Liver (tissue), 9 donors: Measurements from ENCODE around the gene GAB2. TPM values are rescaled to one million over a fixed set of nuclear protein-coding genes. Genes with fewer than 3 reads are reported as not detected.

Experiments used
- DNase-seq: peaks from one replicate; pipeline ENCODE4 v3.0.0-alpha.2; 2017; ENCODE audit warnings: low spot score
- H3K27ac ChIP-seq, 2 donors: one replicate each; pipeline ENCODE4 v1.7.0; 2013; ENCODE audit warnings: inconsistent platforms in 2 of 2, low read length in 2 of 2, control low read depth in 1 of 2, low read depth in 1 of 2, mild to moderate bottlenecking in 1 of 2
- H3K27me3 ChIP-seq, 4 donors: one replicate each; pipeline versions ENCODE4 v1.6.1 to v1.7.0; 2013; ENCODE audit warnings: low read length in 3 of 4, inconsistent platforms in 1 of 4, mild to moderate bottlenecking in 1 of 4, moderate library complexity in 1 of 4; ENCODE audit not compliant: control insufficient read depth in 4 of 4, insufficient read depth in 4 of 4
- H3K36me3 ChIP-seq, 4 donors: one replicate each; pipeline versions ENCODE4 v1.6.1 to v1.7.0; 2013; ENCODE audit warnings: low read length in 3 of 4, mild to moderate bottlenecking in 3 of 4, low read depth in 1 of 4, moderate library complexity in 1 of 4; ENCODE audit not compliant: control insufficient read depth in 4 of 4, insufficient read depth in 3 of 4
- H3K4me1 ChIP-seq, 4 donors: one replicate each; pipeline versions ENCODE4 v1.6.1 to v1.7.0; 2013; ENCODE audit warnings: low read length in 3 of 4, mild to moderate bottlenecking in 3 of 4, moderate library complexity in 1 of 4; ENCODE audit not compliant: control insufficient read depth in 4 of 4, insufficient read depth in 4 of 4
- H3K4me3 ChIP-seq, 3 donors: one replicate each; pipeline versions ENCODE4 v1.6.1 to v1.7.0; 2013; ENCODE audit warnings: low read length in 3 of 3, control low read depth in 1 of 3, low read depth in 1 of 3, mild to moderate bottlenecking in 1 of 3
- H3K9ac ChIP-seq, 2 donors: one replicate each; pipeline ENCODE4 v1.7.0; 2013; ENCODE audit warnings: low read length in 2 of 2, mild to moderate bottlenecking in 2 of 2, moderate library complexity in 2 of 2, control low read depth in 1 of 2, low read depth in 1 of 2
- H3K9me3 ChIP-seq, 4 donors: one replicate each; pipeline versions ENCODE4 v1.6.1 to v1.7.0; 2013; ENCODE audit warnings: low read length in 3 of 4; ENCODE audit not compliant: control insufficient read depth in 4 of 4
- ATF3 ChIP-seq: IDR thresholded peaks from 2 replicates; pipeline ENCODE4 v1.6.1; 2016; ENCODE audit warnings: antibody characterized with exemption
- CTCF ChIP-seq: fragments of 150-350 bp; IDR thresholded peaks from 2 replicates; pipeline ENCODE4 v1.5.1; 2017; ENCODE audit warnings: improper control_type of control experiment, low read depth, low read length; ENCODE audit not compliant: missing input control
- EGR1 ChIP-seq, 2 donors: IDR thresholded peaks; 2 replicates each; pipeline ENCODE4 v1.6.1; 2016 to 2018; ENCODE audit warnings: antibody characterized with exemption in 2 of 2, low read depth in 2 of 2
- FOXA1 ChIP-seq: IDR thresholded peaks from 2 replicates; pipeline ENCODE4 v1.6.1; 2016; ENCODE audit warnings: antibody characterized with exemption
- FOXA2 ChIP-seq: IDR thresholded peaks from 2 replicates; pipeline ENCODE4 v1.6.1; 2016; ENCODE audit warnings: antibody characterized with exemption
- GABPA ChIP-seq, 2 donors: IDR thresholded peaks in 1 of 2; conservative IDR thresholded peaks in 1 of 2; 2 replicates each; pipeline ENCODE4 v1.6.1; 2016; ENCODE audit warnings: antibody characterized with exemption in 2 of 2, mild to moderate bottlenecking in 1 of 2, moderate library complexity in 1 of 2
- HNF4A ChIP-seq, 2 donors: conservative IDR thresholded peaks; 2 replicates each; pipeline ENCODE4 v1.6.1; 2016; ENCODE audit warnings: antibody characterized with exemption in 2 of 2, mild to moderate bottlenecking in 2 of 2
- HNF4G ChIP-seq: IDR thresholded peaks from 2 replicates; pipeline ENCODE4 v1.6.1; 2016; ENCODE audit warnings: antibody characterized with exemption
- JUND ChIP-seq, 2 donors: IDR thresholded peaks; 2 replicates each; pipeline ENCODE4 v1.6.1; 2016; ENCODE audit warnings: antibody characterized with exemption in 2 of 2
- NR2F2 ChIP-seq: IDR thresholded peaks from 2 replicates; pipeline ENCODE4 v1.6.1; 2016; ENCODE audit warnings: antibody characterized with exemption
- RAD21 ChIP-seq, 2 donors: IDR thresholded peaks; 2 replicates each; pipeline ENCODE4 v1.6.1; 2016; ENCODE audit warnings: antibody characterized with exemption in 2 of 2, mild to moderate bottlenecking in 2 of 2
- SP1 ChIP-seq: IDR thresholded peaks from 2 replicates; pipeline ENCODE4 v1.6.1; 2018; ENCODE audit warnings: antibody characterized with exemption, mild to moderate bottlenecking
- TAF1 ChIP-seq: conservative IDR thresholded peaks from 2 replicates; pipeline ENCODE4 v1.6.1; 2016; ENCODE audit warnings: antibody characterized with exemption, mild to moderate bottlenecking
- WGBS: extraction: QIAGEN DNeasy Blood & Tissue Kit; methylation state at CpG from one replicate; pipeline ENCODE4 v1.1.7; 2013; 5-methylcytosine and 5-hydroxymethylcytosine counted together
- polyA plus RNA-seq, 2 donors: library from polyadenylated mRNA; stranded (reverse) in 1 of 2; unstranded in 1 of 2; fragments of 200-250 nt in 1 of 2; fragments of >200 nt in 1 of 2; fragmentation: Nextera tagmentation in 1 of 2; extraction: Ambion mirVana in 1 of 2; gene quantifications; one replicate each; pipeline versions ENCODE4 v1.2.1 to v1.2.3, GENCODE V29; 2013 to 2015
- total RNA-seq, 2 donors: library from RNA; depleted of rRNA; stranded (reverse); fragments of >200 nt; gene quantifications; one replicate each; pipeline ENCODE4 v1.2.3, GENCODE V29; 2014
- TF ChIP-seq, protein P1 (sequence below): IDR thresholded peaks from 2 replicates; pipeline ENCODE4 v1.6.1; 2016; ENCODE audit warnings: antibody characterized with exemption, mild to moderate bottlenecking
- TF ChIP-seq, protein P2 (sequence below): IDR thresholded peaks from 2 replicates; pipeline ENCODE4 v1.6.1; 2016; ENCODE audit warnings: antibody characterized with exemption
- donor health status: healthy.
- donor health status: healthy.
- donor health status: healthy.
- donor health status: healthy.
- donor health status: healthy.

The GAB2 gene
- total and polyA plus RNA-seq, 4 donors, result 1.3 to 3.6 (median 2.5) TPM

- 88% methylated on average over 2 of the region's 2 CpGs for WGBS
- H3K9me3 ChIP-seq, result no peaks in the 10 kb centered on the region
- no peak for DNase-seq
- peaks cover 4 to 19% (median 10%) of the 10 kb centered on the region in 4 donors for H3K4me1 ChIP-seq
- H3K36me3 ChIP-seq, result peaks cover 0 to 4% (median 0%) of the 10 kb centered on the region in 4 donors
- H3K27me3 ChIP-seq, result no peaks in the 10 kb centered on the region
- no peak overlapping the region for H3K4me3 ChIP-seq
- no peak overlapping the region for H3K9ac ChIP-seq
- TF ChIP-seq FOXA1, result no peak
- TF ChIP-seq EGR1 (IDR thresholded peaks at IDR 0.05; ENCODE audit: low read depth in 2 of 2), result no peak
- no peak for TF ChIP-seq CTCF
- TF ChIP-seq TAF1, result no peak
- no peak for TF ChIP-seq HNF4G
- TF ChIP-seq SP1, result no peak
- TF ChIP-seq, protein P1, sequence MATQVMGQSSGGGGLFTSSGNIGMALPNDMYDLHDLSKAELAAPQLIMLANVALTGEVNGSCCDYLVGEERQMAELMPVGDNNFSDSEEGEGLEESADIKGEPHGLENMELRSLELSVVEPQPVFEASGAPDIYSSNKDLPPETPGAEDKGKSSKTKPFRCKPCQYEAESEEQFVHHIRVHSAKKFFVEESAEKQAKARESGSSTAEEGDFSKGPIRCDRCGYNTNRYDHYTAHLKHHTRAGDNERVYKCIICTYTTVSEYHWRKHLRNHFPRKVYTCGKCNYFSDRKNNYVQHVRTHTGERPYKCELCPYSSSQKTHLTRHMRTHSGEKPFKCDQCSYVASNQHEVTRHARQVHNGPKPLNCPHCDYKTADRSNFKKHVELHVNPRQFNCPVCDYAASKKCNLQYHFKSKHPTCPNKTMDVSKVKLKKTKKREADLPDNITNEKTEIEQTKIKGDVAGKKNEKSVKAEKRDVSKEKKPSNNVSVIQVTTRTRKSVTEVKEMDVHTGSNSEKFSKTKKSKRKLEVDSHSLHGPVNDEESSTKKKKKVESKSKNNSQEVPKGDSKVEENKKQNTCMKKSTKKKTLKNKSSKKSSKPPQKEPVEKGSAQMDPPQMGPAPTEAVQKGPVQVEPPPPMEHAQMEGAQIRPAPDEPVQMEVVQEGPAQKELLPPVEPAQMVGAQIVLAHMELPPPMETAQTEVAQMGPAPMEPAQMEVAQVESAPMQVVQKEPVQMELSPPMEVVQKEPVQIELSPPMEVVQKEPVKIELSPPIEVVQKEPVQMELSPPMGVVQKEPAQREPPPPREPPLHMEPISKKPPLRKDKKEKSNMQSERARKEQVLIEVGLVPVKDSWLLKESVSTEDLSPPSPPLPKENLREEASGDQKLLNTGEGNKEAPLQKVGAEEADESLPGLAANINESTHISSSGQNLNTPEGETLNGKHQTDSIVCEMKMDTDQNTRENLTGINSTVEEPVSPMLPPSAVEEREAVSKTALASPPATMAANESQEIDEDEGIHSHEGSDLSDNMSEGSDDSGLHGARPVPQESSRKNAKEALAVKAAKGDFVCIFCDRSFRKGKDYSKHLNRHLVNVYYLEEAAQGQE, result no peak
- no peak for TF ChIP-seq NR2F2
- TF ChIP-seq RAD21 (IDR thresholded peaks at IDR 0.05), result no peak
- no peak for TF ChIP-seq FOXA2
- TF ChIP-seq JUND (IDR thresholded peaks at IDR 0.05), result no peak
- TF ChIP-seq, protein P2, sequence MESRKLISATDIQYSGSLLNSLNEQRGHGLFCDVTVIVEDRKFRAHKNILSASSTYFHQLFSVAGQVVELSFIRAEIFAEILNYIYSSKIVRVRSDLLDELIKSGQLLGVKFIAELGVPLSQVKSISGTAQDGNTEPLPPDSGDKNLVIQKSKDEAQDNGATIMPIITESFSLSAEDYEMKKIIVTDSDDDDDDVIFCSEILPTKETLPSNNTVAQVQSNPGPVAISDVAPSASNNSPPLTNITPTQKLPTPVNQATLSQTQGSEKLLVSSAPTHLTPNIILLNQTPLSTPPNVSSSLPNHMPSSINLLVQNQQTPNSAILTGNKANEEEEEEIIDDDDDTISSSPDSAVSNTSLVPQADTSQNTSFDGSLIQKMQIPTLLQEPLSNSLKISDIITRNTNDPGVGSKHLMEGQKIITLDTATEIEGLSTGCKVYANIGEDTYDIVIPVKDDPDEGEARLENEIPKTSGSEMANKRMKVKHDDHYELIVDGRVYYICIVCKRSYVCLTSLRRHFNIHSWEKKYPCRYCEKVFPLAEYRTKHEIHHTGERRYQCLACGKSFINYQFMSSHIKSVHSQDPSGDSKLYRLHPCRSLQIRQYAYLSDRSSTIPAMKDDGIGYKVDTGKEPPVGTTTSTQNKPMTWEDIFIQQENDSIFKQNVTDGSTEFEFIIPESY, result no peak
- TF ChIP-seq GABPA (IDR thresholded peaks at IDR 0.05 in 1 of 2, conservative IDR thresholded peaks at IDR 0.05 in 1 of 2), result no peak
- no peak for TF ChIP-seq ATF3
- H3K27ac ChIP-seq, result no peak overlapping the region
Measured at GRCh38 chr11:78181185-78181584, 236.4 kb downstream of the GAB2 start.

GRCh38 chr11:78180751-78181150 is 236.9 kb downstream of the GAB2 start:
- H3K9me3 ChIP-seq, result no peaks in the 10 kb centered on the region
- H3K27me3 ChIP-seq, result no peaks in the 10 kb centered on the region
- 98% methylated on average over 4 of the region's 4 CpGs for WGBS
- H3K4me1 ChIP-seq, result peaks cover 0 to 16% (median 7%) of the 10 kb centered on the region in 4 donors
- no peak for DNase-seq
- no peak overlapping the region for H3K4me3 ChIP-seq
- no peak overlapping the region for H3K27ac ChIP-seq
- peaks cover 0 to 4% (median 0%) of the 10 kb centered on the region in 4 donors for H3K36me3 ChIP-seq
- H3K9ac ChIP-seq, result no peak overlapping the region
- no peak for TF ChIP-seq FOXA2
- no peak for TF ChIP-seq FOXA1
- no peak for TF ChIP-seq CTCF
- no peak for TF ChIP-seq HNF4A (conservative IDR thresholded peaks at IDR 0.05)
- TF ChIP-seq TAF1, result no peak
